ENCODE measurements around the gene EZR. TPM values are rescaled to one million over a fixed set of nuclear protein-coding genes. Genes with fewer than 3 reads are reported as not detected.

The EZR gene
- total RNA-seq, 1 donor from 2014 or later: 314 TPM

DNA sequence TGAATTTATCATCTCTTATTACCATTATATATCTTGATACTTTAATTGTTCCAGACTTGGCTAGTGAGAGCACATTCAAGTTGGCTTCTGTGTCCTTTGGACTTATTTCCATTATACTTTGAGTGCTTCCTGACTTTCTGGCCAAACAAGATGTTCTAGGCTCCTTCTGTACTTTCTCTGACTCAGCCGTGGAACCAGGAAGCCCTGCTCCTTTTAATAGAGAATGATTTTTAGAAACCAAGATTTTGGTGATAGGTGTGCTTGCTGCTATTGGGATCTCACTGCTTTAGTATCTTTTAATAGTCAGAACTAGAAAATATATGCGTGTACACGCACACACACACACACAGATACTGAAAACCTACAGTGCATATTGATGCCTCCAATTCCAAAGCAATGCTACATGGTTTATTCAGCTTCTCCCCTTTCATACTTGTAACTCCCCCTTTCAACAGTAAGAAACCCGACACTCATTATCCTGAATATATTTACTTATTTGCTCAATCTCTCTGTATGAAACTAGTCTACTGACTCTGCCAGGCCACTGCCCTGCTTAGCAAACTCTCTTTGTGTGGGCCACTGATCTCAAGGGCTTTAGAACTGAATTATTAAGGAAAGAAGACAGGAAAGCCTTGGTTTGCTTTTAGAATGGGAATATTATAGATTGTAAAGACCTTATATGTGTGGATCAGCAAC lies 42.7 kb upstream of the EZR start:
- TF ChIP-seq, protein P1, sequence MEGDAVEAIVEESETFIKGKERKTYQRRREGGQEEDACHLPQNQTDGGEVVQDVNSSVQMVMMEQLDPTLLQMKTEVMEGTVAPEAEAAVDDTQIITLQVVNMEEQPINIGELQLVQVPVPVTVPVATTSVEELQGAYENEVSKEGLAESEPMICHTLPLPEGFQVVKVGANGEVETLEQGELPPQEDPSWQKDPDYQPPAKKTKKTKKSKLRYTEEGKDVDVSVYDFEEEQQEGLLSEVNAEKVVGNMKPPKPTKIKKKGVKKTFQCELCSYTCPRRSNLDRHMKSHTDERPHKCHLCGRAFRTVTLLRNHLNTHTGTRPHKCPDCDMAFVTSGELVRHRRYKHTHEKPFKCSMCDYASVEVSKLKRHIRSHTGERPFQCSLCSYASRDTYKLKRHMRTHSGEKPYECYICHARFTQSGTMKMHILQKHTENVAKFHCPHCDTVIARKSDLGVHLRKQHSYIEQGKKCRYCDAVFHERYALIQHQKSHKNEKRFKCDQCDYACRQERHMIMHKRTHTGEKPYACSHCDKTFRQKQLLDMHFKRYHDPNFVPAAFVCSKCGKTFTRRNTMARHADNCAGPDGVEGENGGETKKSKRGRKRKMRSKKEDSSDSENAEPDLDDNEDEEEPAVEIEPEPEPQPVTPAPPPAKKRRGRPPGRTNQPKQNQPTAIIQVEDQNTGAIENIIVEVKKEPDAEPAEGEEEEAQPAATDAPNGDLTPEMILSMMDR (IDR thresholded peaks at IDR 0.05; ENCODE audit: insufficient read depth, low read length, severe bottlenecking): no peak
- DNase-seq (ENCODE audit: low read depth) (peak; percentile 70), FAIRE-seq (no peak)
- Histone ChIP-seq H3K36me3 (ENCODE audit: control insufficient read depth, insufficient read depth, low read length) (no peaks in the 10 kb centered on the region), H3K4me3 (ENCODE audit: low read depth, low read length) (no peak overlapping the region), H3K27me3 (ENCODE audit: control insufficient read depth, insufficient read depth, low read length) (no peaks in the 10 kb centered on the region)

DNA sequence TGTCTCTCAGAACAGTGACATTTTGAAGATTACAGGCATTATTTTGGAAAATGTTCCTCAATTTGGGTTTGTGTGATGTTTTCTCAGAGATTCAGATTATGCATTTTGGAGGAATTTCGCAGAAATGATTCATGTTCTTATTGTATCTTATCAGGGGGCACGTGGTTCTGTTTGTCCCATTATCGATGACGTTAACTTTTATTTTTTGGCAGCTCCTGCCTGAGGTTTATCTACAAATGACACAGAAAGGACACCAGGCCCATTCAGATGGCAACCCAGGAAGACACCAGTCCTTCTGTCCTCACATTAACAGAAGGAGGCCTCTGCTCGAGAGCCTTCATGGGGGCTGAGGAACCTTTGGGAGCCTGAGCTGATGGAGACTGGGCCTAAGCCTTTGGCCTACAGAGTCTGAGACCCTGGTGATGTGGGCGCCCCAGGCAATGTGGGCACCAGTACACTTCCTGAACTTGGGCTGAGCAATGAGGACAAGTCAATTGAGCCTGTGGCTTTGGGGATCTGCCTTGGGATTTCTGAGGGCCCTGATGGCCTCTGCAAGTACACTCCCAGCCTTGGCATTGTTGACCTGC lies 41.2 kb upstream of the EZR start:
- FAIRE-seq (no peak), DNase-seq (ENCODE audit: low read depth) (no peak)
- H3K27me3 ChIP-seq (ENCODE audit: control insufficient read depth, insufficient read depth, low read length): no peaks in the 10 kb centered on the region
- no peaks in the 10 kb centered on the region for H3K36me3 ChIP-seq (ENCODE audit: control insufficient read depth, insufficient read depth, low read length)
- no peak overlapping the region for H3K4me3 ChIP-seq (ENCODE audit: low read depth, low read length)
- TF ChIP-seq, protein P1 (IDR thresholded peaks at IDR 0.05; ENCODE audit: insufficient read depth, low read length, severe bottlenecking): no peak

DNA sequence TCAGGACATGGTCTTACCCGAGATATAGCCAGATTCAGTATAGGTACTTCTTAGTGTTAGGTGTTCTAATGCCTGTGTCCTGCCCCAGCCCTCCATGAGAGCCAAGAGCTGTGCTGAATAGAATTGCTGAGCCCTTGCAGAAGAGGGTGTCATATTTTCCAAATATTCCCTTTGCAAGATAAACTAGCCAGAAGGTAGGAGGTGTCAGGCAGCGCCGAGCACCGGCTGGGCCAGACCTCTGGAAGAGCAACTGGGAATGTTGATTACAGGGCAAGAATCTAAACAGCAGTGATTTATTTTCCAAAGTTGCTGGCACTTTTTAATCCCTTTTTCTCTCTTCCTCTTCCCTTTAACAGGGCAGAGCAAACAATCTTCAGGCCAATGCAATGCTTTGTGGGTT lies 37.1 kb upstream of the EZR start:
- FAIRE-seq (no peak), DNase-seq (ENCODE audit: low read depth) (no peak)
- no peaks in the 10 kb centered on the region for H3K36me3 ChIP-seq (ENCODE audit: control insufficient read depth, insufficient read depth, low read length)
- H3K4me3 ChIP-seq (ENCODE audit: low read depth, low read length): no peak overlapping the region
- TF ChIP-seq, protein P1 (IDR thresholded peaks at IDR 0.05; ENCODE audit: insufficient read depth, low read length, severe bottlenecking): no peak
- H3K27me3 ChIP-seq (ENCODE audit: control insufficient read depth, insufficient read depth, low read length): no peaks in the 10 kb centered on the region

DNA sequence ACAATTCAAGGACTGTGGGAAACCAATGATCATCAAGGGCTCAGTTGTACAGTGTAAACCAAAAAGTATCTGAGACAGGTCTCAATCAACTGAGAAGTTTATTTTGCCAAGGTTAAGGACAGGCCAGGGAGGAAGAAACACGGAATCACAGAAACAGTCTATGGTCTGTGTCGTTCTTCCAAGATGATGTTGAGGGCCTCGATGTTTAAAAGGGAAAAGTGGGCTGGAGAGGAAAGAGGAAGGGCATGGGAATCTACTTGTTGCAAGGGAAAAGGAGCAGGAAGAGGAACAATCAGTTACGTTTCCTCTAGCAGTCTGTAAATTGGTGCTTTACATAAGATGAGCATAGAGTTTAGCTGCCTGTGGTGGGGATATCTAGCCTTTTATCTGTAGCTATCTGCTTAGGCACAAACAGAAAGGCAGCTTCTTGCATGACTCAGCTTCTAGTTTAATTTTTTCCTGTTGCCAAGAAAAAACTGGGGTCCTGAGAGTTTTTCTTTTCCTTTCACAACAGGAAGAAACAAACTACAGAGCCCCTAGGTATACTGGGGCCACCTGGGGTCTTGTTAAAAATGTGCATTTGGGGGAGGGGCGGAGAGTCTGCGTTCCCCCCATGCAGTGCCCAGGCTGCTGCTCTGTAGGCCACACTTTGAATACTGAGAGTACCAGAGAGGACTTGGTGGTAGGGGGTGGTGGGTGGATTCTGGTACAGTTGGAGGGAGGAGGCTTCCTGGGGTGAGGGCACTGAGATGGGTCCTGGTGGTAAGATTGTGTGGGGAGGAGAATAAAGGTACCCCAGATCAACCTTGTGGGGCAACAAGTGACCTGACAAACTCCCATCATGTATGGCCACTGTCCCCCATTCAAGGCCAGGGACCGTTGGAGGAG lies 35.3 kb upstream of the EZR start:
- DNase-seq (ENCODE audit: low read depth) (peak; percentile 46), FAIRE-seq (no peak)
- Histone ChIP-seq H3K27me3 (ENCODE audit: control insufficient read depth, insufficient read depth, low read length) (no peaks in the 10 kb centered on the region), H3K4me3 (ENCODE audit: low read depth, low read length) (no peak overlapping the region), H3K36me3 (ENCODE audit: control insufficient read depth, insufficient read depth, low read length) (no peaks in the 10 kb centered on the region)
- TF ChIP-seq, protein P1 (IDR thresholded peaks at IDR 0.05; ENCODE audit: insufficient read depth, low read length, severe bottlenecking): no peak

DNA sequence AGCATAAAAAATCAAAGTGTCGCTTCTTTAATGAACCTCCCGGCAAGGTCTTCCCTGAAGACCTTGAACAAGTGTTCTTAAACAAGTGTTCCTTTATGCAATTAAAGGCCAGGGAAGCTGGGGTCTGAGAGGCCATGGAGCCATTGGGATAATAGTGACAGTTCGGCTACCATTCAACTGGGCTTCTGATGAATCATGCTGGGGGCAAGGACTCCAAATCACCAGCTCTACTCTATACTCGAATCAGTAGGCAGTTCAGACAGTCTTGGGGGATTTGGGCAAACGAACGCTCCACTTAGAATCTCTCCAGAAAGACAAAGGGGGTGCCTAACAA lies 34.7 kb upstream of the EZR start:
- DNase-seq (ENCODE audit: low read depth) (no peak), FAIRE-seq (no peak)
- Histone ChIP-seq H3K36me3 (ENCODE audit: control insufficient read depth, insufficient read depth, low read length) (no peaks in the 10 kb centered on the region), H3K4me3 (ENCODE audit: low read depth, low read length) (no peak overlapping the region), H3K27me3 (ENCODE audit: control insufficient read depth, insufficient read depth, low read length) (no peaks in the 10 kb centered on the region)
- TF ChIP-seq, protein P1 (IDR thresholded peaks at IDR 0.05; ENCODE audit: insufficient read depth, low read length, severe bottlenecking): no peak

All from bronchial epithelial cell (primary cell).